HEK293 (cell line): Measurements from ENCODE around the gene FGF10.

ENCODE experiments used
- CTCF ChIA-PET: fragments of 350-600 bp; formaldehyde crosslinking; extraction: SDS; loops from one replicate; lab custom pipeline; 2021; ENCODE audit warnings: antibody characterized with exemption; lab: Yijun Ruan, JAX
- POLR2A ChIA-PET: fragments of 300-600 bp; formaldehyde crosslinking; extraction: SDS; loops from one replicate; lab custom pipeline; 2020; ENCODE audit warnings: antibody characterized with exemption, inconsistent platforms; lab: Yijun Ruan, JAX
- H3K27ac ChIP-seq: fragments of 200-500 bp; sonication (Bioruptor generic); 2 replicates; pipeline ENCODE4 v1.5.1; 2014; ENCODE audit warnings: low read depth, low read length, control low read depth, inconsistent platforms; ENCODE audit errors: extremely low read depth
- H3K36me3 ChIP-seq, 2 experiments: fragments of 200-500 bp in 1 of 2; sonication (Bioruptor generic) in 1 of 2; 1 replicate in 1 of 2; 2 replicates in 1 of 2; pipeline ENCODE4 v1.5.1; 2014 to 2017; ENCODE audit warnings: inconsistent platforms in 2 of 2, low read length in 2 of 2; ENCODE audit not compliant: control insufficient read depth in 2 of 2, insufficient read depth in 1 of 2
- H3K4me1 ChIP-seq: fragments of 200-500 bp; sonication (Bioruptor generic); 2 replicates; pipeline ENCODE4 v1.5.1; 2014; ENCODE audit warnings: mild to moderate bottlenecking, low read length, inconsistent platforms; ENCODE audit not compliant: control insufficient read depth, insufficient read depth
- H3K4me3 ChIP-seq: 2 replicates; pipeline ENCODE4 v1.5.1; 2011; ENCODE audit warnings: low read depth, mild to moderate bottlenecking, control low read depth, low read length, moderate library complexity
- H3K9me3 ChIP-seq: fragments of 200-500 bp; sonication (Bioruptor generic); 2 replicates; pipeline ENCODE4 v1.5.1; 2014; ENCODE audit warnings: low read depth, low read length, inconsistent platforms; ENCODE audit not compliant: control insufficient read depth, insufficient read depth
- GLI2 ChIP-seq: fragments of 450-650 bp; formaldehyde crosslinking; IDR thresholded peaks from 2 replicates; pipeline ENCODE4; 2017; ENCODE audit warnings: missing biosample characterization, missing genetic modification characterization, low read depth, borderline replicate concordance
- KLF7 ChIP-seq: fragments of 450-650 bp; formaldehyde crosslinking; IDR thresholded peaks from 2 replicates; pipeline ENCODE4 v1.5.1; 2016; ENCODE audit warnings: missing biosample characterization, missing genetic modification characterization, borderline replicate concordance
- WT1 ChIP-seq: fragments of 450-650 bp; formaldehyde crosslinking; IDR thresholded peaks from 2 replicates; pipeline ENCODE4 v1.5.1; 2016; ENCODE audit warnings: missing biosample characterization, missing genetic modification characterization
- ZBTB26 ChIP-seq: fragments of 450-650 bp; formaldehyde crosslinking; optimal IDR thresholded peaks from 2 replicates; pipeline ENCODE3; 2016; ENCODE audit warnings: missing biosample characterization, mild to moderate bottlenecking, missing genetic modification characterization
- ZBTB7A ChIP-seq: fragments of 450-650 bp; formaldehyde crosslinking; IDR thresholded peaks from 2 replicates; pipeline ENCODE4 v1.5.1; 2016; ENCODE audit warnings: low read depth, missing biosample characterization, missing genetic modification characterization
- ZFHX2 ChIP-seq: fragments of 450-650 bp; formaldehyde crosslinking; conservative IDR thresholded peaks from 2 replicates; pipeline ENCODE4 v1.5.1; 2016; ENCODE audit warnings: missing biosample characterization, missing genetic modification characterization
- ZNF394 ChIP-seq: fragments of 450-650 bp; formaldehyde crosslinking; IDR thresholded peaks from 2 replicates; pipeline ENCODE4 v1.5.1; 2016; ENCODE audit warnings: missing biosample characterization, missing genetic modification characterization, mild to moderate bottlenecking, moderate library complexity, borderline replicate concordance
- ZNF701 ChIP-seq: fragments of 450-650 bp; formaldehyde crosslinking; IDR thresholded peaks from 2 replicates; pipeline ENCODE4 v1.5.1; 2016; ENCODE audit warnings: missing biosample characterization, missing genetic modification characterization
- ZNF776 ChIP-seq: fragments of 450-650 bp; formaldehyde crosslinking; IDR thresholded peaks from 2 replicates; pipeline ENCODE4 v1.5.0; 2017; ENCODE audit warnings: missing biosample characterization, missing genetic modification characterization, borderline replicate concordance
- ZNF791 ChIP-seq: fragments of 450-650 bp; formaldehyde crosslinking; IDR thresholded peaks from 2 replicates; pipeline ENCODE4 v1.5.1; 2016; ENCODE audit warnings: missing biosample characterization, missing genetic modification characterization
- TF ChIP-seq, protein P1 (sequence below): fragments of 450-650 bp; formaldehyde crosslinking; IDR thresholded peaks from 2 replicates; pipeline ENCODE4 v1.5.1; 2016; ENCODE audit warnings: missing biosample characterization, missing genetic modification characterization, borderline replicate concordance
- TF ChIP-seq, protein P2 (sequence below): fragments of 450-650 bp; formaldehyde crosslinking; IDR thresholded peaks from 2 replicates; pipeline ENCODE4 v1.5.1; 2016; ENCODE audit warnings: missing biosample characterization, missing genetic modification characterization

FGF10 gene

GRCh38 chr5:44331471-44332050 lies 57.7 kb downstream of the FGF10 start (continued):
- TF ChIP-seq, protein P1, sequence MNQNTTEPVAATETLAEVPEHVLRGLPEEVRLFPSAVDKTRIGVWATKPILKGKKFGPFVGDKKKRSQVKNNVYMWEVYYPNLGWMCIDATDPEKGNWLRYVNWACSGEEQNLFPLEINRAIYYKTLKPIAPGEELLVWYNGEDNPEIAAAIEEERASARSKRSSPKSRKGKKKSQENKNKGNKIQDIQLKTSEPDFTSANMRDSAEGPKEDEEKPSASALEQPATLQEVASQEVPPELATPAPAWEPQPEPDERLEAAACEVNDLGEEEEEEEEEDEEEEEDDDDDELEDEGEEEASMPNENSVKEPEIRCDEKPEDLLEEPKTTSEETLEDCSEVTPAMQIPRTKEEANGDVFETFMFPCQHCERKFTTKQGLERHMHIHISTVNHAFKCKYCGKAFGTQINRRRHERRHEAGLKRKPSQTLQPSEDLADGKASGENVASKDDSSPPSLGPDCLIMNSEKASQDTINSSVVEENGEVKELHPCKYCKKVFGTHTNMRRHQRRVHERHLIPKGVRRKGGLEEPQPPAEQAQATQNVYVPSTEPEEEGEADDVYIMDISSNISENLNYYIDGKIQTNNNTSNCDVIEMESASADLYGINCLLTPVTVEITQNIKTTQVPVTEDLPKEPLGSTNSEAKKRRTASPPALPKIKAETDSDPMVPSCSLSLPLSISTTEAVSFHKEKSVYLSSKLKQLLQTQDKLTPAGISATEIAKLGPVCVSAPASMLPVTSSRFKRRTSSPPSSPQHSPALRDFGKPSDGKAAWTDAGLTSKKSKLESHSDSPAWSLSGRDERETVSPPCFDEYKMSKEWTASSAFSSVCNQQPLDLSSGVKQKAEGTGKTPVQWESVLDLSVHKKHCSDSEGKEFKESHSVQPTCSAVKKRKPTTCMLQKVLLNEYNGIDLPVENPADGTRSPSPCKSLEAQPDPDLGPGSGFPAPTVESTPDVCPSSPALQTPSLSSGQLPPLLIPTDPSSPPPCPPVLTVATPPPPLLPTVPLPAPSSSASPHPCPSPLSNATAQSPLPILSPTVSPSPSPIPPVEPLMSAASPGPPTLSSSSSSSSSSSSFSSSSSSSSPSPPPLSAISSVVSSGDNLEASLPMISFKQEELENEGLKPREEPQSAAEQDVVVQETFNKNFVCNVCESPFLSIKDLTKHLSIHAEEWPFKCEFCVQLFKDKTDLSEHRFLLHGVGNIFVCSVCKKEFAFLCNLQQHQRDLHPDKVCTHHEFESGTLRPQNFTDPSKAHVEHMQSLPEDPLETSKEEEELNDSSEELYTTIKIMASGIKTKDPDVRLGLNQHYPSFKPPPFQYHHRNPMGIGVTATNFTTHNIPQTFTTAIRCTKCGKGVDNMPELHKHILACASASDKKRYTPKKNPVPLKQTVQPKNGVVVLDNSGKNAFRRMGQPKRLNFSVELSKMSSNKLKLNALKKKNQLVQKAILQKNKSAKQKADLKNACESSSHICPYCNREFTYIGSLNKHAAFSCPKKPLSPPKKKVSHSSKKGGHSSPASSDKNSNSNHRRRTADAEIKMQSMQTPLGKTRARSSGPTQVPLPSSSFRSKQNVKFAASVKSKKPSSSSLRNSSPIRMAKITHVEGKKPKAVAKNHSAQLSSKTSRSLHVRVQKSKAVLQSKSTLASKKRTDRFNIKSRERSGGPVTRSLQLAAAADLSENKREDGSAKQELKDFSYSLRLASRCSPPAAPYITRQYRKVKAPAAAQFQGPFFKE (tag by site-specific recombination), result no peak
- no peak for TF ChIP-seq ZNF776 (tag by site-specific recombination)

DNA sequence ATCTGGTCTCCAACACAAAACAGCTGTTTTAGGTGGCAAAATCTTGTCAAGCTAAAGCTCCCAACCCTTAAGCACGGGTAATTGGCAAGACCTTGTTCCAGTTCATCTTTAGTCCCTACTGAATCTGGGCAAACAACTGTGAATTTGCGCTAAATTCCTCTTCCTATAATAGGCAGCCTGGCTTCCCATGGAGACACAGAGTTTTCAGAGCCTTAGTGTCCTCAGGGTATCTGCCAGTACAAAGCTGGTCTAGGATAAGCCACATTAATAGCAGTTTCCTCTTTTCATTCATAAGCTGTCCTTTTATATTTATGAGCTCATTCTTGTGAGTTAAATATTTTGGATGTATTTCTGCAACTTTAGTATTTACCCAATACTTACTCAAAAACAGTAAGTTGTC lies 59.5 kb downstream of the FGF10 start:
- H3K4me1 ChIP-seq, result no peaks in the 10 kb centered on the region
- POLR2A ChIA-PET, result no interaction called here
- CTCF ChIA-PET, result interaction anchor here (0.6 to 4.1 kb wide), 3 partner anchors 10 to 601 kb away, joined by 3 to 44 read pairs (median 3); no protein-coding TSS in a partner anchor
- H3K27ac ChIP-seq, result no peak overlapping the region
- H3K4me3 ChIP-seq, result no peak overlapping the region
- H3K36me3 ChIP-seq, result no peaks in the 10 kb centered on the region
- TF ChIP-seq ZNF701 (no peak), WT1 (tag by site-specific recombination) (no peak), ZBTB7A (tag by site-specific recombination) (no peak), ZNF791 (tag by site-specific recombination) (no peak), ZBTB26 (tag by site-specific recombination) (no peak)
- TF ChIP-seq, protein P1 (tag by site-specific recombination), result no peak
- no peaks in the 10 kb centered on the region for H3K9me3 ChIP-seq

- Histone ChIP-seq H3K4me1 (no peaks in the 10 kb centered on the region), H3K4me3 (no peak overlapping the region), H3K36me3 (no peaks in the 10 kb centered on the region), H3K9me3 (no peaks in the 10 kb centered on the region), H3K27ac (no peak overlapping the region)
- CTCF ChIA-PET, result interaction anchor here (0.7 kb wide), 1 partner anchor 953 kb away, joined by 3 read pairs; no protein-coding TSS in a partner anchor
- TF ChIP-seq ZNF394, result no peak
- TF ChIP-seq, protein P2, sequence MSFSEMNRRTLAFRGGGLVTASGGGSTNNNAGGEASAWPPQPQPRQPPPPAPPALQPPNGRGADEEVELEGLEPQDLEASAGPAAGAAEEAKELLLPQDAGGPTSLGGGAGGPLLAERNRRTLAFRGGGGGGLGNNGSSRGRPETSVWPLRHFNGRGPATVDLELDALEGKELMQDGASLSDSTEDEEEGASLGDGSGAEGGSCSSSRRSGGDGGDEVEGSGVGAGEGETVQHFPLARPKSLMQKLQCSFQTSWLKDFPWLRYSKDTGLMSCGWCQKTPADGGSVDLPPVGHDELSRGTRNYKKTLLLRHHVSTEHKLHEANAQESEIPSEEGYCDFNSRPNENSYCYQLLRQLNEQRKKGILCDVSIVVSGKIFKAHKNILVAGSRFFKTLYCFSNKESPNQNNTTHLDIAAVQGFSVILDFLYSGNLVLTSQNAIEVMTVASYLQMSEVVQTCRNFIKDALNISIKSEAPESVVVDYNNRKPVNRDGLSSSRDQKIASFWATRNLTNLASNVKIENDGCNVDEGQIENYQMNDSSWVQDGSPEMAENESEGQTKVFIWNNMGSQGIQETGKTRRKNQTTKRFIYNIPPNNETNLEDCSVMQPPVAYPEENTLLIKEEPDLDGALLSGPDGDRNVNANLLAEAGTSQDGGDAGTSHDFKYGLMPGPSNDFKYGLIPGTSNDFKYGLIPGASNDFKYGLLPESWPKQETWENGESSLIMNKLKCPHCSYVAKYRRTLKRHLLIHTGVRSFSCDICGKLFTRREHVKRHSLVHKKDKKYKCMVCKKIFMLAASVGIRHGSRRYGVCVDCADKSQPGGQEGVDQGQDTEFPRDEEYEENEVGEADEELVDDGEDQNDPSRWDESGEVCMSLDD (tag by site-specific recombination), result no peak
- no peak for TF ChIP-seq KLF7 (tag by site-specific recombination)
- no peak for TF ChIP-seq GLI2 (tag by site-specific recombination)
- no peak for TF ChIP-seq ZFHX2
- POLR2A ChIA-PET, result no interaction called here
These were observed 68.0 kb downstream of the FGF10 start for GRCh38 chr5:44321144-44321725.
